Subcutaneous abdominal adipose tissue (tissue), 5 donors: ENCODE results near the gene CLDN5.

ENCODE experiments used
- H3K27ac ChIP-seq: one replicate; pipeline ENCODE4 v1.7.0; 2013; ENCODE audit warnings: low read depth, mild to moderate bottlenecking, inconsistent platforms, low read length, moderate library complexity
- H3K27me3 ChIP-seq, 5 donors: one replicate each; pipeline ENCODE4 v1.7.0; 2013; ENCODE audit warnings: low read length in 5 of 5, inconsistent platforms in 1 of 5; ENCODE audit not compliant: control insufficient read depth in 5 of 5, insufficient read depth in 4 of 5
- H3K36me3 ChIP-seq, 5 donors: one replicate each; pipeline ENCODE4 v1.7.0; 2013; ENCODE audit warnings: low read length in 5 of 5; ENCODE audit not compliant: control insufficient read depth in 5 of 5, insufficient read depth in 5 of 5
- H3K4me1 ChIP-seq, 5 donors: one replicate each; pipeline ENCODE4 v1.7.0; 2013; ENCODE audit warnings: low read length in 5 of 5, mild to moderate bottlenecking in 3 of 5, moderate library complexity in 1 of 5; ENCODE audit not compliant: control insufficient read depth in 5 of 5, insufficient read depth in 5 of 5
- H3K4me3 ChIP-seq, 5 donors: one replicate each; pipeline ENCODE4 v1.7.0; 2013; ENCODE audit warnings: low read length in 5 of 5, low read depth in 1 of 5
- H3K9ac ChIP-seq, 5 donors: one replicate each; pipeline ENCODE4 v1.7.0; 2013; ENCODE audit warnings: low read length in 5 of 5, mild to moderate bottlenecking in 4 of 5, moderate library complexity in 3 of 5
- H3K9me3 ChIP-seq, 5 donors: one replicate each; pipeline ENCODE4 v1.7.0; 2013; ENCODE audit warnings: low read length in 5 of 5; ENCODE audit not compliant: control insufficient read depth in 5 of 5
- donor health status: healthy.
- donor health status: healthy.
- donor health status: healthy.
- donor health status: healthy.
- donor health status: healthy.

The CLDN5 gene

GRCh38 chr22:19498866-19499190 is 25.4 kb downstream of the CLDN5 start:
- no peaks in the 10 kb centered on the region for H3K36me3 ChIP-seq
- H3K4me1 ChIP-seq = peaks cover 0 to 9% (median 0%) of the 10 kb centered on the region in 5 donors
- H3K9ac ChIP-seq = no peak overlapping the region
- no peak overlapping the region for H3K27ac ChIP-seq
- no peak overlapping the region for H3K4me3 ChIP-seq
- H3K27me3 ChIP-seq = no peaks in the 10 kb centered on the region
- no peaks in the 10 kb centered on the region for H3K9me3 ChIP-seq

GRCh38 chr22:19498154-19498865 is 25.9 kb downstream of the CLDN5 start:
- Histone ChIP-seq H3K9me3 (no peaks in the 10 kb centered on the region), H3K4me3 (no peak overlapping the region), H3K27me3 (no peaks in the 10 kb centered on the region), H3K36me3 (no peaks in the 10 kb centered on the region), H3K27ac (no peak overlapping the region), H3K4me1 (peaks cover 0 to 9% (median 0%) of the 10 kb centered on the region in 5 donors), H3K9ac (no peak overlapping the region)

- no peaks in the 10 kb centered on the region for H3K36me3 ChIP-seq
- no peak overlapping the region for H3K27ac ChIP-seq
- no peaks in the 10 kb centered on the region for H3K27me3 ChIP-seq
- H3K4me3 ChIP-seq = no peak overlapping the region
- no peak overlapping the region for H3K9ac ChIP-seq
- no peaks in the 10 kb centered on the region for H3K9me3 ChIP-seq
- H3K4me1 ChIP-seq = peaks cover 0 to 9% (median 0%) of the 10 kb centered on the region in 5 donors
Measured at GRCh38 chr22:19497245-19497644, 27.0 kb downstream of the CLDN5 start.

DNA sequence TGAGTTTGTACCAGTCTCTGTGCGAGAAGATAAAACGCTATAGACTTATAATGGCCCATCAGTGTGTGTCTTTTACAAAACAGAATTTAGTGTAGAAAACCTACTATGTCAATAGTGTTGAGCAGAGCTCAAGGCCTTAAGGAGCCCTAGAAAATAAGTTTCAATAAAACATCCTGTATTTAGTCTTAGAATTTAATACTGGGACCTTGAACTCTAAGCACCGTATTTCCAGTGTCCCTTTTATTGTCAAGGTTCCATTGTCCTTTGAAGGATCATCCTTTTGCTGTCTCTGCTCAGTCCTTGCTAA is 27.9 kb downstream of the CLDN5 start:
- no peaks in the 10 kb centered on the region for H3K9me3 ChIP-seq
- no peak overlapping the region for H3K4me3 ChIP-seq
- H3K27ac ChIP-seq = no peak overlapping the region
- no peaks in the 10 kb centered on the region for H3K36me3 ChIP-seq
- peaks cover 0 to 9% (median 0%) of the 10 kb centered on the region in 5 donors for H3K4me1 ChIP-seq
- H3K9ac ChIP-seq = no peak overlapping the region
- no peaks in the 10 kb centered on the region for H3K27me3 ChIP-seq

DNA sequence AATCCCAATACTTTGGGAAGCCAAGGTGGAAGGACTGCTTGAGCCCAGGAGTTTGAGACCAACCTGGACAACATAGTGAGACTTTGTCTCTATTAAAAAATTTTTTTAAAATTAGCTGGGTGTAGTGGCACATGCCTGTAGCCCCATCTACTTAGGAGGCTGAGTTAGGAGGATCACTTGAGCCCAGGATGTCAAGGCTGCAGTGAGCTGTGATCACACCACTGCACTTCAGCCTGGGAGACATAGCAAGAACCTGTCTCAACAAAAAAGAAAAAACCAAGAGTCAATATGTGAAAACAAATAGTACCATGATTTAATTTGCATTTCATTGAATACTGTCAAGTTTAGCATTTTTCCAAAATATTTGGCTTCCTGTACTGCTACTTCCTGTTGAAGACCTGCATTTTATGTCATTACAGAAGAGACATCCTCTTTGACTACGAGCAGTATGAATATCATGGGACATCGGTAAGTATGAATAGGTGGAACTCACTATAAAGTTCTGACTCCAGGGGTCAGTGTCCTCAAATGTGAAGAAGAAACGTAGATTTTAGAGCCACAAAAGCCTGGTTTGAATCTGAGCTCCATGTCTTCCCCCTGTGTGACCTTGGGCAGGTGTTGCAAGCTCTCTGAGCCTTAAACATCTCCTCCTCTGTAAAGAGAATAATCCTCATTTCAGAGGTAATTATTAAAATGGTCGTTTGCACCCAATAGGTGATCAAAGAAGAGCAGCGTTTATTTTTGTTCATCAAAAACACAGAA is 28.5 kb downstream of the CLDN5 start:
- Histone ChIP-seq H3K27ac (no peak overlapping the region), H3K9me3 (no peaks in the 10 kb centered on the region), H3K4me3 (no peak overlapping the region), H3K36me3 (no peaks in the 10 kb centered on the region), H3K27me3 (no peaks in the 10 kb centered on the region), H3K9ac (no peak overlapping the region), H3K4me1 (peaks cover 0 to 9% (median 0%) of the 10 kb centered on the region in 5 donors)

DNA sequence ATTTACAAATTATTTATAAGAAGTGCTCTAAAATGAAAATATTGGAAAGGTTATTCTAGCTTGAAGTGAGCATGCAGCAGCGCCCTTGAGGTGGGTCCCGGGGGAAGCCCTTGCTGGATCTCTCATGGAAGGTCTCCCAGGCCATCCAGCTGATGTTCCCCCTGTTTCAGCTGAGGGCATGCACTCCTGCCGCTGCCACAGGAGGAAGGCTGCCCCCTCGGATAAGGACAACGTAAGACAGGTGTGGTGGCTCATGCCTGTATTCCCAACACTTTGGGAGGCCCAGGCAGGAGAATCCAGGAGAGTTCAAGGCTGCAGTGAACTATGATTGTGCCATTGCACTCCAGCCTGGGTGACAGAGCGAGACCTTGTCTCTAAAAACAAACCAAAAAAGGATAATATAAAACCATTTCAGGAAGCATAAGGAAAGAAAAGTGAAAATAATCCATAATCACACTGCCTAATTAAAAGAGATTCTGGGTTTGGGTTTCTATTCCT is 29.5 kb downstream of the CLDN5 start:
- no peak overlapping the region for H3K4me3 ChIP-seq
- H3K36me3 ChIP-seq = no peaks in the 10 kb centered on the region
- H3K9me3 ChIP-seq = no peaks in the 10 kb centered on the region
- no peak overlapping the region for H3K27ac ChIP-seq
- peaks cover 0 to 9% (median 0%) of the 10 kb centered on the region in 5 donors for H3K4me1 ChIP-seq
- H3K9ac ChIP-seq = no peak overlapping the region
- H3K27me3 ChIP-seq = no peaks in the 10 kb centered on the region

DNA sequence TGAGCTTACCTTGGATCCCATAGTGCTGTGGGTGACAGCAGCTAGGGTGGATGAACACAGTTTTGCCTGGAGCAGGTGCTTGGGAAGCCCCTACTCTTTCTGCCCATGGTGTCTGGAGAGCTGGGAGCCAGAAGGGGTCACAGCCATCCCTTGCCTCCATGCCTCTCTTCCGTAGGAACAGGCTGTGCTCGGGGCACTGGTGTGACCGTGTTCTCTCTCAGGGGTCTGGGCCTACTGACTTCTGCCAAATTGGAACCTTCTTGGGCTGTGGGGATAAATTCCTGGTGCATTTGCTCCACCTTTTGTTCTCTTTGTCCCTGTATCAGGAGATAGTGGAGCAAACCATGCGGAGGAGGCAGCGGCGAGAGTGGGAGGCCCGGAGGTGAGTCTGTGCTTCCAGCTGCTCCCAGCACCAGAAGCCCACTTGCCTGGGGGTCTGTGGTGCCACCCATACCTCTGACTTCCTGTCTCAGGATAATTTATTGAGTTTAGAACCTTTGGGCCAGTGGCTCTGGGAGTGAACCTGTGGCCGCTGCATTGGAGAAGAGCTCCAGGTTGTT is 30.1 kb downstream of the CLDN5 start:
- Histone ChIP-seq H3K36me3 (no peaks in the 10 kb centered on the region), H3K4me1 (peaks cover 0 to 9% (median 3%) of the 10 kb centered on the region in 5 donors), H3K9ac (no peak overlapping the region), H3K9me3 (no peaks in the 10 kb centered on the region), H3K27me3 (no peaks in the 10 kb centered on the region), H3K27ac (no peak overlapping the region), H3K4me3 (no peak overlapping the region)

DNA sequence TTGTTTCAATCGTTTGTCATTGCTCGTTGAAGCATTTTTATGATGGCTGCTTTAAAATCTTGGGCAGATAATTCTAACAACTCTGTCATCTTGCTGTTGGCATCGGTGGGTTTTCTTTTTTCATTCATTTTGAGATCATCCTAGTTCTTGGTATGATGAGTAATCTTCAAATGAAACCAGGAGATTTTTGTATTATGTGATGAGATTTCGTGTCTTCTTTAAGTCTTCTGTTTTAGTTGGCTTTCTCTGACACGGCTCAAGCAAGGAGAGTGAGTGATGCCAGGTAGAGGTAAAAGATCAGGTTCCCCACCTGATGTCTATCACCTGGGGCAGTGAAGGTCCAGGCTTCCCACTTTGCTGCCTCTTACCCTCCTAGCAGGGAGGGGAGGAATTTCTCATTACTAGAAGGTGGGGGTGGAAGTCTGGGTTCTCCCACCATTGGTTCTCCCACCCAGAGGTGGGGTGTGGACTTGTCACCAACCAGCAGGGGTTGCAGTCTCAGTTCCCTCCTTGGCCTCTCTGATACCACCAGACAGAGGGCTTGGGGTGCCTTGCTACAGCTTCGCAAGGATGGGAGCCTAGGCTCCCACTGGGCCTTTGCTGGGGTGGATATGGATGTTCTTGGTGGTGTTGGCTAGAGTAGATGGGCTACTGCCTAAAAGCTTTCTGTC is 31.6 kb downstream of the CLDN5 start:
- H3K9ac ChIP-seq = no peak overlapping the region
- peaks cover 0 to 9% (median 4%) of the 10 kb centered on the region in 5 donors for H3K4me1 ChIP-seq
- no peak overlapping the region for H3K4me3 ChIP-seq
- no peaks in the 10 kb centered on the region for H3K27me3 ChIP-seq
- no peaks in the 10 kb centered on the region for H3K36me3 ChIP-seq
- H3K27ac ChIP-seq = no peak overlapping the region
- no peaks in the 10 kb centered on the region for H3K9me3 ChIP-seq

DNA sequence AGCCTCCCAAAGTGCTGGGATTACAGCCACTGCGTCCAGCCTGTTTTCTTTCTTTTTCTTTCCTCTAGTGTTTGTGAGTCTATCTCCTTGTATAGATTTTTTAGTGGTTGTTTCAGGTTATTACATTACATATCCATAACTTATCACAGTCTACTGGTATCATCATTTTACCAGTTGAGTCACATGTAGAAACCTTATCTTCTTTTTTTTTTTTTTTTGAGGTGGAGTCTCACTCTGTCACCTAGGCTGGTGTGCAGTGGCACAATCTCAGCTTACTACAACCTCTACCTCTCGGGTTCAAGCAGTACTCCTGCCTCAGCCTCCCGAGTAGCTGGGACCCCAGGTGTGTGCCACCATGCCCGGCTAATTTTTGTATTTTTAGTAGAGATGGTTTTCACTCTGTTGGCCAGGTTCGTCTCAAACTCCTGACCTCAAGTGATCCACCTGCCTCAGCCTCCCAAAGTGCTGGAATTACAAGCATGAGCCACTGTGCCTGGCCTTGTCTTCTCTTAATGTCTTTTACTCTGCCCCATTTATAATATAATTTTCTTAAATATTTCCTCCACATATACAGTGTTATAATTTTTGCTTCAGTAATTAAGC is 33.5 kb downstream of the CLDN5 start:
- no peak overlapping the region for H3K4me3 ChIP-seq
- no peaks in the 10 kb centered on the region for H3K27me3 ChIP-seq
- peak overlapping the region in 1 of 5 donors; percentile 39 for H3K9ac ChIP-seq
- no peaks in the 10 kb centered on the region for H3K9me3 ChIP-seq
- no peaks in the 10 kb centered on the region for H3K36me3 ChIP-seq
- peaks cover 0 to 7% (median 0%) of the 10 kb centered on the region in 5 donors for H3K4me1 ChIP-seq
- no peak overlapping the region for H3K27ac ChIP-seq
